RWPE2 (cell line): ENCODE data around the gene PTP4A2.

Experiments
- ATAC-seq: fragments of 200-7000 bp; cut with Tn5 transposase; 3 replicates; pipeline ENCODE4 v1.9.1; 2021; ENCODE audit warnings: low read depth
- DNase-seq: peaks from one replicate; pipeline ENCODE4 v3.0.0-alpha.2; 2020; ENCODE audit warnings: low spot score
- H3K27ac ChIP-seq: fragments of 450-650 bp; 2 replicates; pipeline ENCODE4 v1.5.1; 2017; ENCODE audit warnings: mild to moderate bottlenecking; ENCODE audit not compliant: poor library complexity, severe bottlenecking
- H3K27me3 ChIP-seq: fragments of 250-450 bp; sonication (Bioruptor Pico); 2 replicates; pipeline ENCODE4 v1.5.1; 2021; ENCODE audit warnings: mild to moderate bottlenecking, moderate library complexity; ENCODE audit not compliant: insufficient read depth, poor library complexity, severe bottlenecking
- H3K36me3 ChIP-seq: fragments of 250-450 bp; sonication (Bioruptor Pico); 2 replicates; pipeline ENCODE4 v1.5.1; 2020; ENCODE audit warnings: low read depth, mild to moderate bottlenecking, moderate library complexity
- H3K4me1 ChIP-seq: fragments of 250-450 bp; sonication (Bioruptor Pico); 2 replicates; pipeline ENCODE4 v1.5.1; 2021; ENCODE audit warnings: mild to moderate bottlenecking, moderate library complexity; ENCODE audit not compliant: insufficient read depth, poor library complexity, severe bottlenecking
- H3K4me3 ChIP-seq: fragments of 250-450 bp; sonication (Bioruptor Pico); 2 replicates; pipeline ENCODE4 v1.5.1; 2021; ENCODE audit warnings: mild to moderate bottlenecking, moderate library complexity; ENCODE audit not compliant: severe bottlenecking
- H3K9me3 ChIP-seq: fragments of 250-450 bp; sonication (Bioruptor Pico); 2 replicates; pipeline ENCODE4 v1.5.1; 2021; ENCODE audit warnings: mild to moderate bottlenecking, moderate library complexity; ENCODE audit not compliant: severe bottlenecking
- CTCF ChIP-seq: fragments of 450-650 bp; IDR thresholded peaks from one replicate; pipeline ENCODE4 v1.5.1; 2017; ENCODE audit warnings: mild to moderate bottlenecking, moderate library complexity; ENCODE audit not compliant: poor library complexity, severe bottlenecking

The PTP4A2 gene

GRCh38 chr1:31936278-31936980, 1.7 kb downstream of the PTP4A2 start:
- peak overlapping the region; percentile 95 for H3K27ac ChIP-seq

DNA sequence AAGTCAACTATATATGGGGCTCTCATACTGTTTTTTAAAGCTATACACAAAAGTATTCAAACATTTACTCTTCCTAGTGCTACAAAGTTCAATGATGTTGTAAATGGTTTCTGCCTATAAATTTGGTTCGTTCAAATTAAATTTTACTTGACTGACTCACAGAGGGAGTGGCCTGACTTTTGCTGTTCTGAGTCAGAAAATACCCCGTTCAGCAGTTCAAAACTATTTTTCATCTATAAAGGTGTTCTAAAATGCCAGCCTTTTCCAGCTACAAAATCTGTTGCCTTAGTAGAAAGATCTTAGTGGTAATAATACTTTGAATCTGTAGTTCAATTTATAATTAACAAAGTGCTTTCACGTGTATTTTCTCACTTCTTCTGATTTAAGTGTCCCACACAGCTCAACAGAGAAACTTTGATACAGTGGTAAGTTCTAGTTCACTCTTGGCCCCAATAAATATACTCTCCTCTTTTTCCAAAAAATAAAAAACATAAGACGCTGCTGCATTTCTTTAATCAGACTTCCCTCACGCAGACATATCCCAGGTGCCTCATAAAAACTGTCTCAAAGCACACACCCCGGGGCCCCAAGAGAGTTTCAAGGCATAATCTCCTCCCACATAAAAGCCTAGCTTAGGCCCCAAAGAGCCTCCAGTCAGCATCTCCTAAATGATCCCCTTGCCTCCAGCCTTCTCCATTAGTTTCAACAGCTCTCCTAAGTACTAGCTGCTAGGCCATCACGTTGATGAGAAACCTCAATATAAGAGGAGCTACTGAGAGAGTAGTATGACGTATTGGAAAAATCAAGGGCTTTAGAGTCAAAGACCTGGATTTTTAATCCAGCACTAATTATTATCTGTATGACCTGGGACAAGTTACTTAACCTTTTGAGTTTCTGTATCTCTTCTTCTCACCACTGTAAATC, 3.2 kb downstream of the PTP4A2 start:
- H3K4me3 ChIP-seq, result peak overlapping the region; percentile 7
- no peak for TF ChIP-seq CTCF
- H3K4me1 ChIP-seq, result peaks cover 69% of the 10 kb centered on the region
- no peak for DNase-seq
- H3K9me3 ChIP-seq, result no peaks in the 10 kb centered on the region
- peaks cover 18% of the 10 kb centered on the region for H3K36me3 ChIP-seq
- H3K27ac ChIP-seq, result peak overlapping the region; percentile 95
- ATAC-seq, result peak; percentile 40
- H3K27me3 ChIP-seq, result no peaks in the 10 kb centered on the region

More at GRCh38 chr1:31936278-31936980, 1.7 kb downstream of the PTP4A2 start:
- Histone ChIP-seq H3K36me3 (peaks cover 8% of the 10 kb centered on the region; the same call in 1 of the 2 replicates), H3K4me3 (peak overlapping the region; percentile 99), H3K27me3 (no peaks in the 10 kb centered on the region), H3K4me1 (peaks cover 62% of the 10 kb centered on the region), H3K9me3 (no peaks in the 10 kb centered on the region)
- ATAC-seq (no peak), DNase-seq (no peak)
- TF ChIP-seq CTCF, result no peak

DNA sequence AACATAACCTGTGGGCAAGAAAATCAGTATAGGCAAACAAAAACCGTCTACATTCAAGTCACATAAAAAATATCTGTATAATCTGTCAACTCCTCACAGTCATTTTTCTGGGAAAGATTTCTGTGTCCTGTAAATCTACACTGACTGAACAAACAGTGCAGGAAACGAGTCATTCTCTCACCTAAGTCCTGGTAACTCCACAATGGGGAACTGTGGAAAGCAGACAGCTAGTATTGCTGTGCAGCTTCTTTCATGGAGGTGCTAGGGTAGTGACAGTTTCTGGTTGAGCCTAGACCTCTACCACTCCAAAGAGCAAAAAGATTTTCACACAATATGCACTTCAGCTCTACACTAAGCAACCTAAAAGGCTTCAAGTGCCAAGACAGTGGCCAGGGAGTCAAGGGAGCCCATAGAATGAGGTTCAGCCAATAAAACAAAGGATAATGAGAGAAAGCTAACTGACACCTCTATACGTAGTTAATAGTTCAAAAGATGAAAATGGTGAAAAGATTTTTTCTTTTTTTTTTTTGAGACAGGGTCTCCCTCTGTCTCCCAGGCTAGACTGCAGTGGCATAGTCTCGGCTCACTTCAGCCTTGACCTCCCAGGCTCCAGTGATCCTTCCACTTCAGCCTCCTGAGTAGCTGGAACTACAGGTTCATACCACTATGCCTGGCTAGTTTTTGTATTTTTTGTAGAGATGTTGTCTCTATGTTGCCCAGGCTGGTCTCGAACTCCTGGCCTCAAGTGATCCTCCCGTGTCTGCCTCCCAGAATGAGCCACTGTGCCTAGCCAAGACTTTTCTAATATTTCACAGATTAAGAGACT, 5.5 kb downstream of the PTP4A2 start:
- H3K9me3 ChIP-seq, result no peaks in the 10 kb centered on the region
- H3K4me3 ChIP-seq, result no peak overlapping the region
- no peaks in the 10 kb centered on the region for H3K27me3 ChIP-seq
- DNase-seq, result no peak
- TF ChIP-seq CTCF, result no peak
- H3K4me1 ChIP-seq, result peaks cover 66% of the 10 kb centered on the region
- peak; percentile 63 for ATAC-seq
- peaks cover 32% of the 10 kb centered on the region for H3K36me3 ChIP-seq
- H3K27ac ChIP-seq, result peak overlapping the region; percentile 95

- Histone ChIP-seq H3K27ac (peak overlapping the region; percentile 95), H3K4me3 (no peak overlapping the region), H3K9me3 (no peaks in the 10 kb centered on the region), H3K27me3 (no peaks in the 10 kb centered on the region), H3K36me3 (peaks cover 35% of the 10 kb centered on the region), H3K4me1 (peaks cover 66% of the 10 kb centered on the region)
- ATAC-seq, result peak; percentile 66
- DNase-seq, result no peak
- no peak for TF ChIP-seq CTCF
These were observed 6.5 kb downstream of the PTP4A2 start for GRCh38 chr1:31931593-31932225.
